Panc1 (cell line): ENCODE data around the gene CENATAC. TPM values are rescaled to one million over a fixed set of nuclear protein-coding genes. Genes with fewer than 3 reads are reported as not detected.
"Not testable (repeated sequence)": the region's sequence is repeated elsewhere in the genome, so short reads cannot be mapped to it uniquely, and the experiment has no call there.

Experiments
- ATAC-seq: fragments of 200-7000 bp; cut with Tn5 transposase; 2 replicates; pipeline ENCODE4 v1.9.1; 2020; ENCODE audit warnings: mild to moderate bottlenecking, moderate library complexity
- BruUV-seq: library from RNA; stranded (reverse); fragments of 400-500 nt; replicated peaks from 2 replicates; lab custom pipeline; 2021; lab: Mats Ljungman, UMichigan
- CTCF ChIA-PET: fragments of 300-600 bp; sonication (Branson Sonifier 250); formaldehyde crosslinking; loops from one replicate; lab custom pipeline; 2022; ENCODE audit warnings: antibody characterized with exemption; lab: Charles Lee
- POLR2A ChIA-PET: fragments of 300-600 bp; sonication (Branson Sonifier 250); formaldehyde crosslinking; loops from one replicate; lab custom pipeline; 2022; ENCODE audit warnings: antibody characterized with exemption; lab: Charles Lee
- DNase-seq: peaks from one replicate; pipeline ENCODE4 v3.0.0-alpha.2; 2010; ENCODE audit warnings: low read depth, low spot score
- H3K27ac ChIP-seq: 2 replicates; pipeline ENCODE4 v1.5.1; 2011; ENCODE audit warnings: mild to moderate bottlenecking, low read length, inconsistent platforms
- H3K27me3 ChIP-seq: fragments of 200-500 bp; sonication (Bioruptor generic); 2 replicates; pipeline ENCODE4 v1.6.0; 2014; ENCODE audit warnings: low read length, inconsistent platforms; ENCODE audit not compliant: control insufficient read depth, insufficient read depth
- H3K36me3 ChIP-seq: fragments of 200-500 bp; sonication (Bioruptor generic); 2 replicates; pipeline ENCODE4 v1.5.1; 2014; ENCODE audit warnings: inconsistent platforms, mild to moderate bottlenecking, low read length, moderate library complexity; ENCODE audit not compliant: control insufficient read depth, insufficient read depth
- H3K4me1 ChIP-seq: 2 replicates; pipeline ENCODE4 v1.5.1; 2011; ENCODE audit warnings: inconsistent platforms, mild to moderate bottlenecking, low read length, moderate library complexity; ENCODE audit not compliant: control insufficient read depth, insufficient read depth
- H3K4me3 ChIP-seq, 2 experiments: 2 replicates each; pipeline ENCODE4 v1.5.1; 2011 to 2012; ENCODE audit warnings: low read depth in 2 of 2, low read length in 2 of 2, mild to moderate bottlenecking in 2 of 2, inconsistent platforms in 1 of 2, moderate library complexity in 1 of 2
- H3K9me3 ChIP-seq: fragments of 200-500 bp; sonication (Bioruptor generic); 2 replicates; pipeline ENCODE4 v1.5.1; 2014; ENCODE audit warnings: low read depth, mild to moderate bottlenecking, inconsistent platforms, low read length, moderate library complexity; ENCODE audit not compliant: control insufficient read depth, insufficient read depth
- POLR2AphosphoS5 ChIP-seq: IDR thresholded peaks from 2 replicates; pipeline ENCODE4 v1.6.1; 2012; ENCODE audit warnings: mild to moderate bottlenecking, low read depth, low read length, moderate library complexity
- SIN3A ChIP-seq: IDR thresholded peaks from 2 replicates; pipeline ENCODE4 v1.6.1; 2012; ENCODE audit warnings: low read depth, mild to moderate bottlenecking, low read length, moderate library complexity, borderline replicate concordance; ENCODE audit not compliant: insufficient read depth
- TCF7L2 ChIP-seq: IDR thresholded peaks from 2 replicates; pipeline ENCODE4 v1.6.1; 2011; ENCODE audit warnings: mild to moderate bottlenecking, low read depth, low read length, inconsistent platforms
- in situ Hi-C: cut with HindIII; loops from 2 replicates; pipeline ENCODE4 v1.10.0; 2016; ENCODE audit warnings: low sequenced_read_pairs, low pct_unique_long_range_greater_than_20kb
- intact Hi-C: fragments of 100-400 bp; cut with micrococcal nuclease; formaldehyde crosslinking; loops from one replicate; pipeline ENCODE4 v1.10.0; 2022; ENCODE audit not compliant: unreplicated experiment
- total RNA-seq: library from RNA; stranded (reverse); gene quantifications from one replicate; pipeline ENCODE4 v1.2.1, GENCODE V29; 2021; ENCODE audit not compliant: unreplicated experiment
- TF ChIP-seq, protein P1 (sequence below), 2 experiments: IDR thresholded peaks; 2 replicates each; pipeline ENCODE4 v1.6.1; 2011 to 2012; ENCODE audit warnings: low read depth in 2 of 2, control low read depth in 1 of 2, low read length in 1 of 2, mild to moderate bottlenecking in 1 of 2, moderate library complexity in 1 of 2; ENCODE audit not compliant: insufficient read depth in 1 of 2
- TF ChIP-seq, protein P2 (sequence below): fragments of 450-650 bp; IDR thresholded peaks from 2 replicates; pipeline ENCODE4 v1.5.1; 2017; ENCODE audit warnings: mild to moderate bottlenecking

CENATAC gene
- total RNA-seq, 1 experiment from 2014 or later: 45.4 TPM

GRCh38 chr11:119030329-119031047 lies 32.5 kb downstream of the CENATAC start, which contains the start of gene SLC37A4 (continued):
- TF ChIP-seq SIN3A: 0 out of 2 replicates have a peak, but pooled peaks have one; percentile 29

DNA sequence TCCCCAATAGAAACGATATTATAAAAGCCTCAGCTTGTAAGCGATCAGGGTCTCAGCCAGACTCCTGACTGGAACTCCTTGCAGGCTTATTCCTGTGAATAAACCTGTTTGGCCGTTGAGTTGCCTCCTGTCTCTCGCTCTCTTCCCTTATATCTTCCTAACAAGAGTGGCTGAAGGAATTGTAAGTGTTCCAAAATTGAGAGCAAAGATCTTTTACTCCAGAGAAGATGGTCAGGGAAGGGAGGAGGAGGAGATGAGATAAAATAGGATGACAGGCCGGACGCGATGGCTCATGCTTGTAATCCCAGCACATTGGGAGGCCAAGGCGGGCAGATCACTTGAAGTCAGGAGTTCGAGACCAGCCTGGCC lies 34.0 kb downstream of the CENATAC start:
- in situ Hi-C loops: no loop called here
- H3K27ac ChIP-seq: peak overlapping the region; percentile 14; the same call in 1 of the 2 replicates
- POLR2A ChIA-PET: interaction anchor here (0.5 kb wide), 1 partner anchor 15 kb away, joined by 5 read pairs; no protein-coding TSS in a partner anchor
- no peak for DNase-seq
- H3K4me3 ChIP-seq: no peak overlapping the region
- CTCF ChIA-PET: interaction anchor here (0.5 kb wide), 1 partner anchor 307 kb away, joined by 6 read pairs; no protein-coding TSS in a partner anchor
- H3K36me3 ChIP-seq: no peaks in the 10 kb centered on the region; the same call in 1 of the 2 replicates
- no peak for TF ChIP-seq TCF7L2
- TF ChIP-seq, protein P1, sequence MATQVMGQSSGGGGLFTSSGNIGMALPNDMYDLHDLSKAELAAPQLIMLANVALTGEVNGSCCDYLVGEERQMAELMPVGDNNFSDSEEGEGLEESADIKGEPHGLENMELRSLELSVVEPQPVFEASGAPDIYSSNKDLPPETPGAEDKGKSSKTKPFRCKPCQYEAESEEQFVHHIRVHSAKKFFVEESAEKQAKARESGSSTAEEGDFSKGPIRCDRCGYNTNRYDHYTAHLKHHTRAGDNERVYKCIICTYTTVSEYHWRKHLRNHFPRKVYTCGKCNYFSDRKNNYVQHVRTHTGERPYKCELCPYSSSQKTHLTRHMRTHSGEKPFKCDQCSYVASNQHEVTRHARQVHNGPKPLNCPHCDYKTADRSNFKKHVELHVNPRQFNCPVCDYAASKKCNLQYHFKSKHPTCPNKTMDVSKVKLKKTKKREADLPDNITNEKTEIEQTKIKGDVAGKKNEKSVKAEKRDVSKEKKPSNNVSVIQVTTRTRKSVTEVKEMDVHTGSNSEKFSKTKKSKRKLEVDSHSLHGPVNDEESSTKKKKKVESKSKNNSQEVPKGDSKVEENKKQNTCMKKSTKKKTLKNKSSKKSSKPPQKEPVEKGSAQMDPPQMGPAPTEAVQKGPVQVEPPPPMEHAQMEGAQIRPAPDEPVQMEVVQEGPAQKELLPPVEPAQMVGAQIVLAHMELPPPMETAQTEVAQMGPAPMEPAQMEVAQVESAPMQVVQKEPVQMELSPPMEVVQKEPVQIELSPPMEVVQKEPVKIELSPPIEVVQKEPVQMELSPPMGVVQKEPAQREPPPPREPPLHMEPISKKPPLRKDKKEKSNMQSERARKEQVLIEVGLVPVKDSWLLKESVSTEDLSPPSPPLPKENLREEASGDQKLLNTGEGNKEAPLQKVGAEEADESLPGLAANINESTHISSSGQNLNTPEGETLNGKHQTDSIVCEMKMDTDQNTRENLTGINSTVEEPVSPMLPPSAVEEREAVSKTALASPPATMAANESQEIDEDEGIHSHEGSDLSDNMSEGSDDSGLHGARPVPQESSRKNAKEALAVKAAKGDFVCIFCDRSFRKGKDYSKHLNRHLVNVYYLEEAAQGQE (IDR thresholded peaks at IDR 0.05; ENCODE audit: insufficient read depth in 1 of 2, low read depth in 2 of 2, low read length in 1 of 2): no peak
- TF ChIP-seq, protein P2, sequence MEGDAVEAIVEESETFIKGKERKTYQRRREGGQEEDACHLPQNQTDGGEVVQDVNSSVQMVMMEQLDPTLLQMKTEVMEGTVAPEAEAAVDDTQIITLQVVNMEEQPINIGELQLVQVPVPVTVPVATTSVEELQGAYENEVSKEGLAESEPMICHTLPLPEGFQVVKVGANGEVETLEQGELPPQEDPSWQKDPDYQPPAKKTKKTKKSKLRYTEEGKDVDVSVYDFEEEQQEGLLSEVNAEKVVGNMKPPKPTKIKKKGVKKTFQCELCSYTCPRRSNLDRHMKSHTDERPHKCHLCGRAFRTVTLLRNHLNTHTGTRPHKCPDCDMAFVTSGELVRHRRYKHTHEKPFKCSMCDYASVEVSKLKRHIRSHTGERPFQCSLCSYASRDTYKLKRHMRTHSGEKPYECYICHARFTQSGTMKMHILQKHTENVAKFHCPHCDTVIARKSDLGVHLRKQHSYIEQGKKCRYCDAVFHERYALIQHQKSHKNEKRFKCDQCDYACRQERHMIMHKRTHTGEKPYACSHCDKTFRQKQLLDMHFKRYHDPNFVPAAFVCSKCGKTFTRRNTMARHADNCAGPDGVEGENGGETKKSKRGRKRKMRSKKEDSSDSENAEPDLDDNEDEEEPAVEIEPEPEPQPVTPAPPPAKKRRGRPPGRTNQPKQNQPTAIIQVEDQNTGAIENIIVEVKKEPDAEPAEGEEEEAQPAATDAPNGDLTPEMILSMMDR: no peak
- TF ChIP-seq SIN3A: no peak
- no peak for TF ChIP-seq POLR2AphosphoS5
- no TSS peak for BruUV-seq
- no peaks in the 10 kb centered on the region for H3K9me3 ChIP-seq
- no peak for ATAC-seq
- intact Hi-C loops: no loop called here
- no peaks in the 10 kb centered on the region for H3K27me3 ChIP-seq
- H3K4me1 ChIP-seq: peaks cover 13% of the 10 kb centered on the region

- intact Hi-C loops, in situ Hi-C loops, H3K27ac ChIP-seq, ATAC-seq, H3K4me3 ChIP-seq, BruUV-seq, H3K27me3 ChIP-seq, H3K9me3 ChIP-seq, H3K36me3 ChIP-seq: not testable (repeated sequence)
- CTCF ChIA-PET: interaction anchor here (0.6 to 0.8 kb wide), 7 partner anchors 23 to 1248 kb away, joined by 3 to 9 read pairs (median 5); no protein-coding TSS in a partner anchor
- POLR2A ChIA-PET: interaction anchor here (0.6 to 0.7 kb wide), 5 partner anchors 12 to 610 kb away, joined by 3 to 10 read pairs (median 8); no protein-coding TSS in a partner anchor
- peak; percentile 56 for DNase-seq
- H3K4me1 ChIP-seq: peaks cover 13% of the 10 kb centered on the region
These were observed 35.5 kb downstream of the CENATAC start for GRCh38 chr11:119033421-119033820.
